ENCODE data around the gene CSF2RB. TPM values are rescaled to one million over a fixed set of nuclear protein-coding genes. Genes with fewer than 3 reads are reported as not detected.
A peak's percentile ranks its signal among the peaks of the same experiment; 100 is the strongest.

Gene CSF2RB
- total RNA-seq, 1 experiment from 2014 or later: 0.07 TPM

DNA sequence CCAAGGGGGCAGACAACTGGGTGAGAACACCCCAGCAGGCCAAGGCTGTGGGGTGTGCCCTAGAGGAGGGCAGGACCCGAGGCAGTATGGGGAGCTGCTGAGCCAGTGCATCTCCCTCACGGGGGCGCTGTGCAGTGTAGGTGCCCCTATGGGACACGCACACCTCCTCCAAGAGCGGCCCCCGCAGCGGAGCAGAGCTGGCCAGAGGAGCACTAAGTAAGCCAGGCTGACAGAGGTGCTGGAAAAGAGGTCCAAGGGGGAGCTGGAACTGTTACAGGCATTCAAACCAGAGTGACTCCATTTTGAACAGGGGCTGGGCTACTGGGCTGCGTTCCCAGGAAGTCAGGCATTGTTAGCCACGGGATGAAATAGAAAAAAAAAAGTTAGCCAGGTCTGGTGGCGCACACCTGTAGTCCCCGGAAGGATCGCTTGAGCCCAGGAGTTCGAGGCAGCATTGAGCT, 64.0 kb downstream of the CSF2RB start (continued):
- no peak for TF ChIP-seq KAT7 (CRISPR knock-in tag; IDR thresholded peaks at IDR 0.05; ENCODE audit: borderline replicate concordance)
- TF ChIP-seq FOXK1 (CRISPR knock-in tag; IDR thresholded peaks at IDR 0.05): 0 out of 2 replicates have a peak, but pooled peaks have one; percentile 33
- TF ChIP-seq, protein P1, sequence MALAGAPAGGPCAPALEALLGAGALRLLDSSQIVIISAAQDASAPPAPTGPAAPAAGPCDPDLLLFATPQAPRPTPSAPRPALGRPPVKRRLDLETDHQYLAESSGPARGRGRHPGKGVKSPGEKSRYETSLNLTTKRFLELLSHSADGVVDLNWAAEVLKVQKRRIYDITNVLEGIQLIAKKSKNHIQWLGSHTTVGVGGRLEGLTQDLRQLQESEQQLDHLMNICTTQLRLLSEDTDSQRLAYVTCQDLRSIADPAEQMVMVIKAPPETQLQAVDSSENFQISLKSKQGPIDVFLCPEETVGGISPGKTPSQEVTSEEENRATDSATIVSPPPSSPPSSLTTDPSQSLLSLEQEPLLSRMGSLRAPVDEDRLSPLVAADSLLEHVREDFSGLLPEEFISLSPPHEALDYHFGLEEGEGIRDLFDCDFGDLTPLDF (CRISPR knock-in tag; IDR thresholded peaks at IDR 0.05): no peak
- peak; percentile 64 for TF ChIP-seq ZNF423 (CRISPR knock-in tag; IDR thresholded peaks at IDR 0.05)
- TF ChIP-seq, protein P2, sequence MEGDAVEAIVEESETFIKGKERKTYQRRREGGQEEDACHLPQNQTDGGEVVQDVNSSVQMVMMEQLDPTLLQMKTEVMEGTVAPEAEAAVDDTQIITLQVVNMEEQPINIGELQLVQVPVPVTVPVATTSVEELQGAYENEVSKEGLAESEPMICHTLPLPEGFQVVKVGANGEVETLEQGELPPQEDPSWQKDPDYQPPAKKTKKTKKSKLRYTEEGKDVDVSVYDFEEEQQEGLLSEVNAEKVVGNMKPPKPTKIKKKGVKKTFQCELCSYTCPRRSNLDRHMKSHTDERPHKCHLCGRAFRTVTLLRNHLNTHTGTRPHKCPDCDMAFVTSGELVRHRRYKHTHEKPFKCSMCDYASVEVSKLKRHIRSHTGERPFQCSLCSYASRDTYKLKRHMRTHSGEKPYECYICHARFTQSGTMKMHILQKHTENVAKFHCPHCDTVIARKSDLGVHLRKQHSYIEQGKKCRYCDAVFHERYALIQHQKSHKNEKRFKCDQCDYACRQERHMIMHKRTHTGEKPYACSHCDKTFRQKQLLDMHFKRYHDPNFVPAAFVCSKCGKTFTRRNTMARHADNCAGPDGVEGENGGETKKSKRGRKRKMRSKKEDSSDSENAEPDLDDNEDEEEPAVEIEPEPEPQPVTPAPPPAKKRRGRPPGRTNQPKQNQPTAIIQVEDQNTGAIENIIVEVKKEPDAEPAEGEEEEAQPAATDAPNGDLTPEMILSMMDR (IDR thresholded peaks at IDR 0.05): peak; percentile 43; the same call in 1 of the 2 replicates
- TF ChIP-seq, protein P3, sequence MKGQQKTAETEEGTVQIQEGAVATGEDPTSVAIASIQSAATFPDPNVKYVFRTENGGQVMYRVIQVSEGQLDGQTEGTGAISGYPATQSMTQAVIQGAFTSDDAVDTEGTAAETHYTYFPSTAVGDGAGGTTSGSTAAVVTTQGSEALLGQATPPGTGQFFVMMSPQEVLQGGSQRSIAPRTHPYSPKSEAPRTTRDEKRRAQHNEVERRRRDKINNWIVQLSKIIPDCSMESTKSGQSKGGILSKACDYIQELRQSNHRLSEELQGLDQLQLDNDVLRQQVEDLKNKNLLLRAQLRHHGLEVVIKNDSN (CRISPR knock-in tag; IDR thresholded peaks at IDR 0.05): no peak
- TF ChIP-seq, protein P4, sequence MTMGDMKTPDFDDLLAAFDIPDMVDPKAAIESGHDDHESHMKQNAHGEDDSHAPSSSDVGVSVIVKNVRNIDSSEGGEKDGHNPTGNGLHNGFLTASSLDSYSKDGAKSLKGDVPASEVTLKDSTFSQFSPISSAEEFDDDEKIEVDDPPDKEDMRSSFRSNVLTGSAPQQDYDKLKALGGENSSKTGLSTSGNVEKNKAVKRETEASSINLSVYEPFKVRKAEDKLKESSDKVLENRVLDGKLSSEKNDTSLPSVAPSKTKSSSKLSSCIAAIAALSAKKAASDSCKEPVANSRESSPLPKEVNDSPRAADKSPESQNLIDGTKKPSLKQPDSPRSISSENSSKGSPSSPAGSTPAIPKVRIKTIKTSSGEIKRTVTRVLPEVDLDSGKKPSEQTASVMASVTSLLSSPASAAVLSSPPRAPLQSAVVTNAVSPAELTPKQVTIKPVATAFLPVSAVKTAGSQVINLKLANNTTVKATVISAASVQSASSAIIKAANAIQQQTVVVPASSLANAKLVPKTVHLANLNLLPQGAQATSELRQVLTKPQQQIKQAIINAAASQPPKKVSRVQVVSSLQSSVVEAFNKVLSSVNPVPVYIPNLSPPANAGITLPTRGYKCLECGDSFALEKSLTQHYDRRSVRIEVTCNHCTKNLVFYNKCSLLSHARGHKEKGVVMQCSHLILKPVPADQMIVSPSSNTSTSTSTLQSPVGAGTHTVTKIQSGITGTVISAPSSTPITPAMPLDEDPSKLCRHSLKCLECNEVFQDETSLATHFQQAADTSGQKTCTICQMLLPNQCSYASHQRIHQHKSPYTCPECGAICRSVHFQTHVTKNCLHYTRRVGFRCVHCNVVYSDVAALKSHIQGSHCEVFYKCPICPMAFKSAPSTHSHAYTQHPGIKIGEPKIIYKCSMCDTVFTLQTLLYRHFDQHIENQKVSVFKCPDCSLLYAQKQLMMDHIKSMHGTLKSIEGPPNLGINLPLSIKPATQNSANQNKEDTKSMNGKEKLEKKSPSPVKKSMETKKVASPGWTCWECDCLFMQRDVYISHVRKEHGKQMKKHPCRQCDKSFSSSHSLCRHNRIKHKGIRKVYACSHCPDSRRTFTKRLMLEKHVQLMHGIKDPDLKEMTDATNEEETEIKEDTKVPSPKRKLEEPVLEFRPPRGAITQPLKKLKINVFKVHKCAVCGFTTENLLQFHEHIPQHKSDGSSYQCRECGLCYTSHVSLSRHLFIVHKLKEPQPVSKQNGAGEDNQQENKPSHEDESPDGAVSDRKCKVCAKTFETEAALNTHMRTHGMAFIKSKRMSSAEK (CRISPR knock-in tag; IDR thresholded peaks at IDR 0.05; ENCODE audit: borderline replicate concordance): peak; percentile 71; the same call in 1 of the 2 replicates
- TF ChIP-seq CBFB (CRISPR knock-in tag; IDR thresholded peaks at IDR 0.05; ENCODE audit: low read depth): no peak
- TF ChIP-seq, protein P5, sequence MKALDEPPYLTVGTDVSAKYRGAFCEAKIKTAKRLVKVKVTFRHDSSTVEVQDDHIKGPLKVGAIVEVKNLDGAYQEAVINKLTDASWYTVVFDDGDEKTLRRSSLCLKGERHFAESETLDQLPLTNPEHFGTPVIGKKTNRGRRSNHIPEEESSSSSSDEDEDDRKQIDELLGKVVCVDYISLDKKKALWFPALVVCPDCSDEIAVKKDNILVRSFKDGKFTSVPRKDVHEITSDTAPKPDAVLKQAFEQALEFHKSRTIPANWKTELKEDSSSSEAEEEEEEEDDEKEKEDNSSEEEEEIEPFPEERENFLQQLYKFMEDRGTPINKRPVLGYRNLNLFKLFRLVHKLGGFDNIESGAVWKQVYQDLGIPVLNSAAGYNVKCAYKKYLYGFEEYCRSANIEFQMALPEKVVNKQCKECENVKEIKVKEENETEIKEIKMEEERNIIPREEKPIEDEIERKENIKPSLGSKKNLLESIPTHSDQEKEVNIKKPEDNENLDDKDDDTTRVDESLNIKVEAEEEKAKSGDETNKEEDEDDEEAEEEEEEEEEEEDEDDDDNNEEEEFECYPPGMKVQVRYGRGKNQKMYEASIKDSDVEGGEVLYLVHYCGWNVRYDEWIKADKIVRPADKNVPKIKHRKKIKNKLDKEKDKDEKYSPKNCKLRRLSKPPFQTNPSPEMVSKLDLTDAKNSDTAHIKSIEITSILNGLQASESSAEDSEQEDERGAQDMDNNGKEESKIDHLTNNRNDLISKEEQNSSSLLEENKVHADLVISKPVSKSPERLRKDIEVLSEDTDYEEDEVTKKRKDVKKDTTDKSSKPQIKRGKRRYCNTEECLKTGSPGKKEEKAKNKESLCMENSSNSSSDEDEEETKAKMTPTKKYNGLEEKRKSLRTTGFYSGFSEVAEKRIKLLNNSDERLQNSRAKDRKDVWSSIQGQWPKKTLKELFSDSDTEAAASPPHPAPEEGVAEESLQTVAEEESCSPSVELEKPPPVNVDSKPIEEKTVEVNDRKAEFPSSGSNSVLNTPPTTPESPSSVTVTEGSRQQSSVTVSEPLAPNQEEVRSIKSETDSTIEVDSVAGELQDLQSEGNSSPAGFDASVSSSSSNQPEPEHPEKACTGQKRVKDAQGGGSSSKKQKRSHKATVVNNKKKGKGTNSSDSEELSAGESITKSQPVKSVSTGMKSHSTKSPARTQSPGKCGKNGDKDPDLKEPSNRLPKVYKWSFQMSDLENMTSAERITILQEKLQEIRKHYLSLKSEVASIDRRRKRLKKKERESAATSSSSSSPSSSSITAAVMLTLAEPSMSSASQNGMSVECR (CRISPR knock-in tag; IDR thresholded peaks at IDR 0.05; ENCODE audit: borderline replicate concordance): no peak
- peak; percentile 79 for TF ChIP-seq ZNF121 (CRISPR knock-in tag; IDR thresholded peaks at IDR 0.05)
- TF ChIP-seq, protein P6, sequence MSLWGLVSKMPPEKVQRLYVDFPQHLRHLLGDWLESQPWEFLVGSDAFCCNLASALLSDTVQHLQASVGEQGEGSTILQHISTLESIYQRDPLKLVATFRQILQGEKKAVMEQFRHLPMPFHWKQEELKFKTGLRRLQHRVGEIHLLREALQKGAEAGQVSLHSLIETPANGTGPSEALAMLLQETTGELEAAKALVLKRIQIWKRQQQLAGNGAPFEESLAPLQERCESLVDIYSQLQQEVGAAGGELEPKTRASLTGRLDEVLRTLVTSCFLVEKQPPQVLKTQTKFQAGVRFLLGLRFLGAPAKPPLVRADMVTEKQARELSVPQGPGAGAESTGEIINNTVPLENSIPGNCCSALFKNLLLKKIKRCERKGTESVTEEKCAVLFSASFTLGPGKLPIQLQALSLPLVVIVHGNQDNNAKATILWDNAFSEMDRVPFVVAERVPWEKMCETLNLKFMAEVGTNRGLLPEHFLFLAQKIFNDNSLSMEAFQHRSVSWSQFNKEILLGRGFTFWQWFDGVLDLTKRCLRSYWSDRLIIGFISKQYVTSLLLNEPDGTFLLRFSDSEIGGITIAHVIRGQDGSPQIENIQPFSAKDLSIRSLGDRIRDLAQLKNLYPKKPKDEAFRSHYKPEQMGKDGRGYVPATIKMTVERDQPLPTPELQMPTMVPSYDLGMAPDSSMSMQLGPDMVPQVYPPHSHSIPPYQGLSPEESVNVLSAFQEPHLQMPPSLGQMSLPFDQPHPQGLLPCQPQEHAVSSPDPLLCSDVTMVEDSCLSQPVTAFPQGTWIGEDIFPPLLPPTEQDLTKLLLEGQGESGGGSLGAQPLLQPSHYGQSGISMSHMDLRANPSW (CRISPR knock-in tag; conservative IDR thresholded peaks at IDR 0.05; ENCODE audit: low read depth): no peak
